Measurements from ENCODE around the gene MRPL40. TPM values are rescaled to one million over a fixed set of nuclear protein-coding genes. Genes with fewer than 3 reads are reported as not detected.

The MRPL40 gene
- total RNA-seq, 2 donors from 2014 or later = 16.1 to 24.7 TPM

- Histone ChIP-seq H3K9ac (ENCODE audit: low read depth in 2 of 2, low read length in 2 of 2) (no peak overlapping the region), H3K27ac (no peak overlapping the region), H3K9me3 (no peaks in the 10 kb centered on the region), H3K4me1 (no peaks in the 10 kb centered on the region), H3K36me3 (peaks cover 5% of the 10 kb centered on the region), H3K27me3 (no peaks in the 10 kb centered on the region), H3K4me3 (no peak overlapping the region)
- TF ChIP-seq CTCF (IDR thresholded peaks at IDR 0.05) = no peak
- no peak for DNase-seq
- intact Hi-C loops (cut with DNase I) = no loop called here
These were observed 24.2 kb downstream of the MRPL40 start for GRCh38 chr22:19456541-19456940.

GRCh38 chr22:19457828-19458428 is 25.6 kb downstream of the MRPL40 start:
- H3K27me3 ChIP-seq = no peaks in the 10 kb centered on the region
- no peak for TF ChIP-seq CTCF (IDR thresholded peaks at IDR 0.05)
- no peaks in the 10 kb centered on the region for H3K9me3 ChIP-seq
- intact Hi-C loops (cut with DNase I) = no loop called here
- H3K36me3 ChIP-seq = peaks cover 5% of the 10 kb centered on the region
- H3K9ac ChIP-seq (ENCODE audit: low read depth in 2 of 2, low read length in 2 of 2) = no peak overlapping the region
- H3K4me3 ChIP-seq = no peak overlapping the region
- no peak overlapping the region for H3K27ac ChIP-seq
- H3K4me1 ChIP-seq = no peaks in the 10 kb centered on the region
- no peak for DNase-seq

GRCh38 chr22:19460036-19460435 is 27.7 kb downstream of the MRPL40 start:
- Histone ChIP-seq H3K9me3 (no peaks in the 10 kb centered on the region), H3K27ac (no peak overlapping the region), H3K27me3 (no peaks in the 10 kb centered on the region), H3K4me3 (no peak overlapping the region), H3K9ac (ENCODE audit: low read depth in 2 of 2, low read length in 2 of 2) (no peak overlapping the region), H3K4me1 (no peaks in the 10 kb centered on the region), H3K36me3 (peaks cover 3% of the 10 kb centered on the region)
- no peak for TF ChIP-seq CTCF (IDR thresholded peaks at IDR 0.05)
- intact Hi-C loops (cut with DNase I) = no loop called here
- DNase-seq = no peak

GRCh38 chr22:19461506-19461905 is 29.2 kb downstream of the MRPL40 start:
- H3K27me3 ChIP-seq = no peaks in the 10 kb centered on the region
- no peak for DNase-seq
- TF ChIP-seq CTCF (IDR thresholded peaks at IDR 0.05) = no peak
- H3K9me3 ChIP-seq = no peaks in the 10 kb centered on the region
- no peak overlapping the region for H3K4me3 ChIP-seq
- no peak overlapping the region for H3K9ac ChIP-seq (ENCODE audit: low read depth in 2 of 2, low read length in 2 of 2)
- H3K27ac ChIP-seq = no peak overlapping the region
- H3K36me3 ChIP-seq = peaks cover 16% of the 10 kb centered on the region
- no peaks in the 10 kb centered on the region for H3K4me1 ChIP-seq
- intact Hi-C loops (cut with DNase I) = no loop called here

GRCh38 chr22:19463008-19463407 is 30.7 kb downstream of the MRPL40 start:
- H3K27me3 ChIP-seq = no peaks in the 10 kb centered on the region
- TF ChIP-seq CTCF (IDR thresholded peaks at IDR 0.05) = no peak
- intact Hi-C loops (cut with DNase I) = no loop called here
- DNase-seq = no peak
- H3K9me3 ChIP-seq = no peaks in the 10 kb centered on the region
- no peak overlapping the region for H3K9ac ChIP-seq (ENCODE audit: low read depth in 2 of 2, low read length in 2 of 2)
- H3K36me3 ChIP-seq = peaks cover 22% of the 10 kb centered on the region
- H3K27ac ChIP-seq = no peak overlapping the region
- no peak overlapping the region for H3K4me3 ChIP-seq
- H3K4me1 ChIP-seq = no peaks in the 10 kb centered on the region
